GM12872 (cell line): Measurements from ENCODE around the gene TRAPPC3.

Experiments used
- CTCF ChIP-seq: IDR thresholded peaks from 3 replicates; pipeline ENCODE4 v1.5.1; 2011; ENCODE audit warnings: low read depth, mild to moderate bottlenecking, low read length, moderate library complexity; ENCODE audit not compliant: insufficient read depth

TRAPPC3 gene

DNA sequence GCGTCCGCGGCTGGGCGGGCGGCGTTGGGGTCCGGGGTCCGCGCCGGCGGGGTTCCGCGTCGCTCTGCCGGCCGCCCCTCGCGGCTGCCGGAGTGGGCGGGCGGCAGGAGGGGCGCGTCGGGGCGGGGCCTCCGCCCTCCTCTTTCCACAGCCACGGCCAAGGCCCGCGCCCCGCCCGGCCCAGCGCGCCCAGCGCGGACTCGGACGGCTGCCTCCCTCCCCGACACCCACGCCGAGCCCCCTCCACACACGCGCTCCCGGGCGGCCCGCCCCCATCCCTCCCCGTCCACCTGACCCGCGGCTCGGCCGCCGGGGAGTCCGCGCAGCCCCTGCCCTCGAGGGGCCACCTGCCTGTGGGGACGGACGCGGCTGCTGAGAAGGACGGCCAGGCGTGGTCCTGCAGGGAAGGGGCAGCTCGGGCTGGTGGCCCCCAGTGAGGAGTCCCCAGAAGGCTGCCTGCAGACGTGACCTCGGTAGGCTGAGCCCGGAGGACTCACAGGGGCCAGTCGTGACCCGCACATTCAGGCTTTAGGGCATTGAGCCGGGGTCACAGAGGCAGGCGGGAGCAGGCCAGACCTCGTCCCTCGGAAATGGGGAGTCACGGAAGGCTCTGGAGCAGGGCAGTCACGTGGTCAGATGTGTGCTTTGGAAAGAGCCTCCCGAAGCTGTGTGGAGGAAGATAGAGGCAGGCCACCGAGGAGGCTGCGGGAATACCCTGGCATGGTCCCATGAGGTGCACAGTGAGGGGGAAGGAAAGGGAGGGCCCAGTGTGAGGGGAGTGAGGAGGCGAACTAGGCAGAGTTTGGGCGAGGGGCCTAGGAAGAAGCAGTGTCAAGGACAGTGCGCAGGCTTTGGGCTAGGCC lies 23.9 kb downstream of the TRAPPC3 start, which contains the start of gene COL8A2:
Gene COL8A2 (minus strand): TSS at position 94 of the 863 bp plus-strand sequence. CDS start 24,980 bp downstream, outside the sequence.
- no peak for TF ChIP-seq CTCF

GRCh38 chr1:36124404-36125128 lies 24.7 kb downstream of the TRAPPC3 start:
- TF ChIP-seq CTCF = no peak

GRCh38 chr1:36123356-36123755 lies 25.9 kb downstream of the TRAPPC3 start:
- no peak for TF ChIP-seq CTCF

DNA sequence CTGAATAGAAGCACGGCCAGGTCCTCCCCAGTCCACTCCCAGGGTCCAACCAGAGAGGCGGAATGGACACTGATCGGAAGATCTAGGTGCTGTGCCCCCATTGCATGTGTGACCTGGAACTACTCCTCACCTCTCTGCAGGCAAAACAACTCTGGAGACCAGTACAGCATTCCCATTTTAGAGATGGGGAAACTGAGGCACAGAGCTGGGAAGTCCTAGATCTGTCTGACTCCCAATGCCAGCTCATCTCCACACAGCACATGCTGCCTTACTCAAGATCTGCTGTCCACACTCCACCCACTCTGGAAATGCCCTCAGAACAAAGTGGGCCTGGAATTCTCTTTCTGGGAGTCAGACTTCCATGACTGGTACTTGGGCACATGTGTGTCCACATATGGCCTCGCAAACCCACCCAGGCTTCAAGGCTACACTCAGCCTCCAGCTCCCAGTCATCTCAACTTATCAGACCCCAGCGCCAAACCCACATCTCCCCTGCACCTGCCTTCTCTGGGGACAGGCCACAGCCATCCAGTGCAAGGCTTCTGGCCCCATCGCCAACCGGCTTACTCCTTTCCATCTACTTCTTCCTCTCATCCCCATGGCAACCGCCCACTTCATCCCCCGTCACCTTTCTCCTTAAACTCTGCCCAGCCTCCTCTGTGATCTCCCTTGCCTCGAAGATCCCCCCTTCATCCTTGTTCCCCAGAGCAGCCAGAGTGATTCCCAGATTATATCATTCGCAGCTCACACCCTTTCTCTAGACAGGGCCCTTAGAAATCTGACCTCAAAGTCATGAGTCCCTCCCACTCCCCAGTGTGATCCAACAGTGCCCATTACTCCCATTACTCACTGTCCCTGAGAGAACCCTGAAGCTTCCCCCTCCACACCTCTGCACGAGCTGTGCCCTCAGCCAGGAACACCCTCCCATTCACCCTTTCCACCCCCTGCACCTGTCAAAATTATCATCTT lies 26.9 kb downstream of the TRAPPC3 start:
- TF ChIP-seq CTCF = no peak

DNA sequence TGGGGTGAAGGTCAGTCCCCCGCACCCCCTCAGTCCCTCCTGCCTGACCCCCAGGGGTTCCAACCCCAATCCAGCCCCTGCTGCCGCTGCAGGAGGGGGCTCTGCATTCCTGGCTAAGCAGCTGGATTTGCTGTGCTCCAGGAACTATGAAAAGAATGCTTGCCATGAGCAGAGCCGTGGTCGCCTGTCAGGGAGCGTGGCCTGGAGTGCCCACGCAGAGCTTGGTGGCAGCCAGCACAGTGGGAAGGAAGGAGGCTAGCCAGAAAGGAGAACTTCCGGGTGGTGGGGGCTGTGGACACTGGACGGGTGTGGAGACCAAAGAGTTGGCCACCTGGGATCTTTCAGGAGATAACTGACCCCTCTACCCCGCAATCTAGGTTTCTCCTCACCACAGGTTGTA lies 29.8 kb downstream of the TRAPPC3 start:
- no peak for TF ChIP-seq CTCF

DNA sequence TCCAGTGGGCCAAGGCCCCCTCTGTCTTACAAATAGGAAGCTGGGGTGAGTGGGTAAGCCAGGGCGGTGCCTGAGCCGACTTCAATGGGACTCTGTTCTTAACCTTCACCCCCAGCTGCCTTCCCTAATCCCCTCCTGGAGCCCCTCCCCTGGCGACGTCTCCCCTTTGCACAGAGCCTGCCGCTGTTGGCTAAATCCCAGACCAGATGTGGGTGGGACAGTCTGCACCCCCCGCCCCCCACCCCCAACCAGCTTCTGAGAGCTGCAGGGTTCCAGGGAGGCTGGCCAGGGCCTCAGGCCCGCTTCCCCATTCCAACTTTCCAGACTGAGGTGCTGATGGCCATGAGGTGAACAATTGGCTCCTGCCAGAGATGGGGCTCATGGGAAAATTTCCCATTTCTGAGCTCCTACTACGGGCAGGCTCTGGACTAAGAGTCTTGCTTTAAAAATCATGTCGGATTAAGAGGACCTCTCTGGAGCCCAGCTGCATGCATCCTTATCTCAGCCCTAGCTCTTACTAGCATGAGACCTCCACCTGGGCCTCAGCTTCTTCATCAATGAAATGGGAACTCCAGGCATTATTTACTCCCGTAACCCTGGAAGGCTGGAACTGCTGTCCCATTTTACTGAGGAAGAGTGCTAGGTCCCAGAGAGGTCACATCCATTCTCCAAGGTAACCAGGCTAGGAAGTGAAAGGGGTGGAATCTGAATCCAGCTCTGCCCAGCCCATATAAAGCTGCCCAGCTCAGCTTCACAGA lies 30.7 kb downstream of the TRAPPC3 start:
- no peak for TF ChIP-seq CTCF
